Measurements from ENCODE around the gene MSRB2. TPM values are rescaled to one million over a fixed set of nuclear protein-coding genes. Genes with fewer than 3 reads are reported as not detected.
"Not testable (repeated sequence)": the region's sequence is repeated elsewhere in the genome, so short reads cannot be mapped to it uniquely, and the experiment has no call there.

The MSRB2 gene
- total RNA-seq, 2 donors from 2014 or later, result 4.9 to 6.3 TPM

- no peak overlapping the region for H3K4me3 ChIP-seq
- no peaks in the 10 kb centered on the region for H3K27me3 ChIP-seq
- WGBS, 2 donors, result 92 to 93% methylated on average over 3 of the region's 3 CpGs
- ATAC-seq (no peak), DNase-seq (no peak)
- no peaks in the 10 kb centered on the region for H3K36me3 ChIP-seq (replicated peaks in 1 of 2; ENCODE audit: insufficient read depth in 1 of 2, low read depth in 2 of 2)
- H3K27ac ChIP-seq, result no peak overlapping the region
- no peaks in the 10 kb centered on the region for H3K9me3 ChIP-seq
- intact Hi-C loops (cut with DNase I), result no loop called here
- TF ChIP-seq POLR2A (IDR thresholded peaks at IDR 0.05), result no peak
- TF ChIP-seq, protein P1, sequence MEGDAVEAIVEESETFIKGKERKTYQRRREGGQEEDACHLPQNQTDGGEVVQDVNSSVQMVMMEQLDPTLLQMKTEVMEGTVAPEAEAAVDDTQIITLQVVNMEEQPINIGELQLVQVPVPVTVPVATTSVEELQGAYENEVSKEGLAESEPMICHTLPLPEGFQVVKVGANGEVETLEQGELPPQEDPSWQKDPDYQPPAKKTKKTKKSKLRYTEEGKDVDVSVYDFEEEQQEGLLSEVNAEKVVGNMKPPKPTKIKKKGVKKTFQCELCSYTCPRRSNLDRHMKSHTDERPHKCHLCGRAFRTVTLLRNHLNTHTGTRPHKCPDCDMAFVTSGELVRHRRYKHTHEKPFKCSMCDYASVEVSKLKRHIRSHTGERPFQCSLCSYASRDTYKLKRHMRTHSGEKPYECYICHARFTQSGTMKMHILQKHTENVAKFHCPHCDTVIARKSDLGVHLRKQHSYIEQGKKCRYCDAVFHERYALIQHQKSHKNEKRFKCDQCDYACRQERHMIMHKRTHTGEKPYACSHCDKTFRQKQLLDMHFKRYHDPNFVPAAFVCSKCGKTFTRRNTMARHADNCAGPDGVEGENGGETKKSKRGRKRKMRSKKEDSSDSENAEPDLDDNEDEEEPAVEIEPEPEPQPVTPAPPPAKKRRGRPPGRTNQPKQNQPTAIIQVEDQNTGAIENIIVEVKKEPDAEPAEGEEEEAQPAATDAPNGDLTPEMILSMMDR (IDR thresholded peaks at IDR 0.05), result no peak
- peaks cover 3% of the 10 kb centered on the region for H3K4me1 ChIP-seq
These were observed 24.5 kb upstream of the MSRB2 start for GRCh38 chr10:23070913-23071218.

- WGBS, 2 donors, result 78 to 83% methylated on average over 3 of the region's 3 CpGs
- ATAC-seq; DNase-seq; H3K4me1 ChIP-seq; H3K4me3 ChIP-seq; intact Hi-C loops (cut with DNase I); H3K27ac ChIP-seq; H3K36me3 ChIP-seq (replicated peaks in 1 of 2; ENCODE audit: insufficient read depth in 1 of 2, low read depth in 2 of 2); H3K9me3 ChIP-seq; H3K27me3 ChIP-seq: not testable (repeated sequence)
These were observed 22.8 kb upstream of the MSRB2 start for GRCh38 chr10:23072593-23072992.

DNA sequence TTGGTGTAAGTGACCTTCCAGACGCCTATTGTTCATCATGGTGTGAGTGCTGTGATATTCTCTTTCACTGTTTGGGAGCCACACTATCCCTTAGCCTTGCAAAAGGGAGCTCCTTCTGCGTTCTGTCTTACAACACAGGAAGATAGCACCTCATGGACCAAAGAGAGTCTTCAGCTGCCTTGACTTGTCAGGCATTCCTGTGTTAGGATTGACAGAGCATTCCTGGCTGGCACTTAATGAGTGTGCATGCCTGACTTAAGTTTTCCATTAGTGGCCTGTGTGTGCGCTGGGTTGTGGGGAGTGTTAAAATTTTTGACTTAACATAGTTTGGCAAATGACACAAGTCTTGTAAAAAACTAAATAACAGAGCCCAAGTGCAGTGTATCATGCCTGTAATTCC is 21.9 kb upstream of the MSRB2 start:
- whole genome bisulfite sequencing, 2 donors, result 89 to 96% methylated on average over 3 of the region's 3 CpGs
- intact Hi-C loops (cut with DNase I), result no loop called here
- Histone ChIP-seq H3K27ac (no peak overlapping the region), H3K36me3 (replicated peaks in 1 of 2; ENCODE audit: insufficient read depth in 1 of 2, low read depth in 2 of 2) (no peaks in the 10 kb centered on the region), H3K9me3 (no peaks in the 10 kb centered on the region), H3K27me3 (no peaks in the 10 kb centered on the region), H3K4me1 (no peaks in the 10 kb centered on the region), H3K4me3 (no peak overlapping the region)
- DNase-seq (no peak), ATAC-seq (no peak)
- no peak for TF ChIP-seq POLR2A (IDR thresholded peaks at IDR 0.05)
- TF ChIP-seq, protein P1 (IDR thresholded peaks at IDR 0.05), result no peak

GRCh38 chr10:23075672-23076071 is 19.7 kb upstream of the MSRB2 start:
- 80 to 94% methylated on average over 3 of the region's 3 CpGs for WGBS, 2 donors
- H3K9me3 ChIP-seq, result no peaks in the 10 kb centered on the region
- TF ChIP-seq, protein P1 (IDR thresholded peaks at IDR 0.05), result no peak
- no peak for TF ChIP-seq POLR2A (IDR thresholded peaks at IDR 0.05)
- H3K36me3 ChIP-seq (replicated peaks in 1 of 2; ENCODE audit: insufficient read depth in 1 of 2, low read depth in 2 of 2), result no peaks in the 10 kb centered on the region
- intact Hi-C loops (cut with DNase I), result no loop called here
- ATAC-seq (no peak), DNase-seq (no peak)
- H3K4me1 ChIP-seq, result peaks cover under 1% of the 10 kb centered on the region
- no peak overlapping the region for H3K27ac ChIP-seq
- no peaks in the 10 kb centered on the region for H3K27me3 ChIP-seq
- no peak overlapping the region for H3K4me3 ChIP-seq

- no peak for TF ChIP-seq POLR2A (IDR thresholded peaks at IDR 0.05)
- Histone ChIP-seq H3K4me3 (no peak overlapping the region), H3K36me3 (replicated peaks in 1 of 2; ENCODE audit: insufficient read depth in 1 of 2, low read depth in 2 of 2) (no peaks in the 10 kb centered on the region), H3K9me3 (no peaks in the 10 kb centered on the region), H3K27ac (no peak overlapping the region), H3K4me1 (peaks cover 13% of the 10 kb centered on the region), H3K27me3 (no peaks in the 10 kb centered on the region)
- DNase-seq, result no peak
- intact Hi-C loops (cut with DNase I), result no loop called here
- no peak for ATAC-seq
- 91 to 92% methylated on average over 2 of the region's 2 CpGs for WGBS, 2 donors
These were observed 17.3 kb upstream of the MSRB2 start for GRCh38 chr10:23078114-23078513.

- DNase-seq (no peak), ATAC-seq (no peak)
- TF ChIP-seq, protein P1 (IDR thresholded peaks at IDR 0.05), result no peak
- TF ChIP-seq POLR2A (IDR thresholded peaks at IDR 0.05), result no peak
- H3K4me1 ChIP-seq, result peaks cover 13% of the 10 kb centered on the region
- H3K36me3 ChIP-seq (replicated peaks in 1 of 2; ENCODE audit: insufficient read depth in 1 of 2, low read depth in 2 of 2), result no peaks in the 10 kb centered on the region
- H3K27ac ChIP-seq, result no peak overlapping the region
- H3K4me3 ChIP-seq, result no peak overlapping the region
- no peaks in the 10 kb centered on the region for H3K9me3 ChIP-seq
- intact Hi-C loops (cut with DNase I), result no loop called here
- H3K27me3 ChIP-seq, result no peaks in the 10 kb centered on the region
- 58 to 75% methylated on average over 3 to 4 of the region's 4 CpGs for WGBS, 2 donors
These were observed 15.7 kb upstream of the MSRB2 start for GRCh38 chr10:23079700-23080099.
